Caco-2 (cell line): Measurements from ENCODE around the gene TAP2. TPM values are rescaled to one million over a fixed set of nuclear protein-coding genes. Genes with fewer than 3 reads are reported as not detected.

Experiments used
- BruUV-seq: library from RNA; stranded (reverse); fragments of 400-500 nt; replicated peaks from 2 replicates; lab custom pipeline; 2021; lab: Mats Ljungman, UMichigan
- CTCF ChIA-PET: fragments of 300-600 bp; sonication (Branson Sonifier 250); formaldehyde crosslinking; loops from one replicate; lab custom pipeline; 2022; ENCODE audit warnings: antibody characterized with exemption; lab: Charles Lee
- POLR2A ChIA-PET: fragments of 300-600 bp; sonication (Branson Sonifier 250); formaldehyde crosslinking; loops from one replicate; lab custom pipeline; 2022; ENCODE audit warnings: antibody characterized with exemption; lab: Charles Lee
- DNase-seq, 2 experiments: peaks; one replicate each; pipeline versions ENCODE4 v3.0.0 to v3.0.0-alpha.2; 2020 to 2022
- H3K27me3 ChIP-seq: replicated peaks from 2 replicates; pipeline ENCODE4 v1.6.0; 2011; ENCODE audit warnings: low read length; ENCODE audit not compliant: control insufficient read depth, insufficient read depth
- H3K36me3 ChIP-seq: 2 replicates; pipeline ENCODE4 v1.5.1; 2011; ENCODE audit warnings: low read length; ENCODE audit not compliant: control insufficient read depth, insufficient read depth
- H3K4me1 ChIP-seq: fragments of 250-450 bp; sonication (Bioruptor Pico); 2 replicates; pipeline ENCODE4 v1.5.1; 2020; ENCODE audit warnings: mild to moderate bottlenecking
- H3K4me3 ChIP-seq: 2 replicates; pipeline ENCODE4 v1.5.1; 2011; ENCODE audit warnings: low read depth, mild to moderate bottlenecking, control low read depth, low read length
- H3K9me3 ChIP-seq: fragments of 250-450 bp; sonication (Bioruptor Pico); 2 replicates; pipeline ENCODE4 v1.5.1; 2020; ENCODE audit warnings: mild to moderate bottlenecking, moderate library complexity
- H3K27ac Mint-ChIP-seq: one replicate; pipeline ENCODE4 v1.8.0; 2022; ENCODE audit warnings: mixed read lengths; ENCODE audit not compliant: unreplicated experiment
- H3K27me3 Mint-ChIP-seq: one replicate; pipeline ENCODE4 v1.8.0; 2022; ENCODE audit warnings: mixed read lengths; ENCODE audit not compliant: insufficient read depth, unreplicated experiment
- H3K36me3 Mint-ChIP-seq: one replicate; pipeline ENCODE4 v1.8.0; 2022; ENCODE audit warnings: mild to moderate bottlenecking, mixed read lengths; ENCODE audit not compliant: insufficient read depth, unreplicated experiment
- H3K4me1 Mint-ChIP-seq: one replicate; pipeline ENCODE4 v1.8.0; 2022; ENCODE audit warnings: low read depth, mixed read lengths; ENCODE audit not compliant: unreplicated experiment
- H3K4me3 Mint-ChIP-seq: one replicate; pipeline ENCODE4 v1.8.0; 2022; ENCODE audit warnings: mild to moderate bottlenecking, moderate library complexity, mixed read lengths; ENCODE audit not compliant: unreplicated experiment
- H3K9me3 Mint-ChIP-seq: one replicate; pipeline ENCODE4 v1.8.0; 2022; ENCODE audit warnings: mixed read lengths; ENCODE audit not compliant: unreplicated experiment
- intact Hi-C: fragments of 100-400 bp; cut with micrococcal nuclease; formaldehyde crosslinking; loops from one replicate; pipeline ENCODE4 v1.10.0; 2022; ENCODE audit not compliant: unreplicated experiment
- total RNA-seq: library from RNA; stranded (reverse); gene quantifications from 2 replicates; pipeline ENCODE4 v1.2.3, GENCODE V29; 2022
- TF ChIP-seq, protein P1 (sequence below), 2 experiments: fragments of 200-600 bp in 1 of 2; IDR thresholded peaks; 1 replicate in 1 of 2; 2 replicates in 1 of 2; pipeline versions ENCODE4 v1.5.1 to v1.8.0; 2011 to 2022; ENCODE audit warnings: antibody characterized with exemption in 1 of 2, control low read depth in 1 of 2, inconsistent platforms in 1 of 2, low read depth in 1 of 2, low read length in 1 of 2, mild to moderate bottlenecking in 1 of 2, moderate library complexity in 1 of 2; ENCODE audit not compliant: insufficient read depth in 1 of 2, severe bottlenecking in 1 of 2, unreplicated experiment in 1 of 2

TAP2 gene
- total RNA-seq, 1 experiment from 2014 or later, result 10.3 TPM

DNA sequence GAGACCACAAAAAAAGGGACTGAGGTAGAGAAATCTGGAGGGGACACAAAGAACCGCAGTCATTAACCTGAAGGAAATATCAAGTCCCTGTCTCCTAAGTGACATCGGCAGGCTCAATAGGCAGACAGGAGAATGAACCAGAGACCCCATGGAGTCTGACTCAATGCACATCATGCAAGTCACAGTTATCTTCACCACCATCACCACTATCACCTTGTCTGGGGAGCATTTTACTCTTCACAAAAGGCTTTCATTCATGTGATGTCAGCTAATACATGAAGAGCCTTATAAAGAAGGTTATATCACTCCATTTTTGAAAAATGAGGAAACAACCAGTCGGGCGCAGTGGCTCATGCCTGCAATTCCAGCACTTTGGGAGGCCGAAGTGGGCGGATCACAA is 10.6 kb upstream of the TAP2 start:
- intact Hi-C loops, result no loop called here
- Mint-ChIP-seq H3K27ac (no peak overlapping the region), H3K4me3 (no peak overlapping the region), H3K4me1 (peaks cover 9% of the 10 kb centered on the region), H3K9me3 (no peaks in the 10 kb centered on the region), H3K27me3 (peaks cover 16% of the 10 kb centered on the region), H3K36me3 (peaks cover 14% of the 10 kb centered on the region)
- Histone ChIP-seq H3K4me1 (no peaks in the 10 kb centered on the region; the same call in 1 of the 2 replicates), H3K4me3 (no peak overlapping the region), H3K27me3 (peaks cover 1% of the 10 kb centered on the region), H3K9me3 (no peaks in the 10 kb centered on the region), H3K36me3 (no peaks in the 10 kb centered on the region)
- no TSS peak for BruUV-seq
- POLR2A ChIA-PET, result no interaction called here
- TF ChIP-seq, protein P1, sequence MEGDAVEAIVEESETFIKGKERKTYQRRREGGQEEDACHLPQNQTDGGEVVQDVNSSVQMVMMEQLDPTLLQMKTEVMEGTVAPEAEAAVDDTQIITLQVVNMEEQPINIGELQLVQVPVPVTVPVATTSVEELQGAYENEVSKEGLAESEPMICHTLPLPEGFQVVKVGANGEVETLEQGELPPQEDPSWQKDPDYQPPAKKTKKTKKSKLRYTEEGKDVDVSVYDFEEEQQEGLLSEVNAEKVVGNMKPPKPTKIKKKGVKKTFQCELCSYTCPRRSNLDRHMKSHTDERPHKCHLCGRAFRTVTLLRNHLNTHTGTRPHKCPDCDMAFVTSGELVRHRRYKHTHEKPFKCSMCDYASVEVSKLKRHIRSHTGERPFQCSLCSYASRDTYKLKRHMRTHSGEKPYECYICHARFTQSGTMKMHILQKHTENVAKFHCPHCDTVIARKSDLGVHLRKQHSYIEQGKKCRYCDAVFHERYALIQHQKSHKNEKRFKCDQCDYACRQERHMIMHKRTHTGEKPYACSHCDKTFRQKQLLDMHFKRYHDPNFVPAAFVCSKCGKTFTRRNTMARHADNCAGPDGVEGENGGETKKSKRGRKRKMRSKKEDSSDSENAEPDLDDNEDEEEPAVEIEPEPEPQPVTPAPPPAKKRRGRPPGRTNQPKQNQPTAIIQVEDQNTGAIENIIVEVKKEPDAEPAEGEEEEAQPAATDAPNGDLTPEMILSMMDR (IDR thresholded peaks at IDR 0.05; ENCODE audit: insufficient read depth in 1 of 2, low read depth in 1 of 2, low read length in 1 of 2, severe bottlenecking in 1 of 2, unreplicated experiment in 1 of 2), result no peak
- no peak for DNase-seq
- CTCF ChIA-PET, result no interaction called here

DNA sequence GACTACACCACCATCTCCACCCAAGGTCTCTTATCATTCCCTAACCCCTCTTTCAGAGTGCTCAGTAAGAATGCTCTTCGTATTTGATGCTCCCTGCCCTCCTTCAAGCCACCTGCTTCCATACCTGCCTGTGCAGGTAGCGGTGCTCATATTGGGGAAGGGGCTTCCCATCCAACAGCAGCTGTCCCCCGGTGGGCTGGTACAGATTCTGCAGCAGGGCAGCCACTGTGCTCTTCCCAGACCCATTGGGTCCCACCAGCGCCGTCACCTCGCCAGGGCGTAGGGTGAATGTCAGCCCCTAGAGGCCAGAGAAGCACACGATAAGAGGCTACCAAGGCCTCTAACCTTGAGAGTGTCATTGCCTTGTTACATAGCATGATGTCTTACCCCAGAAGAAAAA is 9.3 kb upstream of the TAP2 start:
- Histone ChIP-seq H3K36me3 (no peaks in the 10 kb centered on the region), H3K27me3 (peaks cover 1% of the 10 kb centered on the region), H3K4me1 (no peaks in the 10 kb centered on the region; the same call in 1 of the 2 replicates), H3K4me3 (no peak overlapping the region), H3K9me3 (no peaks in the 10 kb centered on the region)
- Mint-ChIP-seq H3K36me3 (peaks cover 11% of the 10 kb centered on the region), H3K4me1 (peaks cover 5% of the 10 kb centered on the region), H3K27me3 (peaks cover 16% of the 10 kb centered on the region), H3K9me3 (no peaks in the 10 kb centered on the region), H3K4me3 (no peak overlapping the region), H3K27ac (no peak overlapping the region)
- TF ChIP-seq, protein P1 (IDR thresholded peaks at IDR 0.05; ENCODE audit: insufficient read depth in 1 of 2, low read depth in 1 of 2, low read length in 1 of 2, severe bottlenecking in 1 of 2, unreplicated experiment in 1 of 2), result no peak
- BruUV-seq, result no TSS peak
- intact Hi-C loops, result no loop called here
- ChIA-PET CTCF (no interaction called here), POLR2A (no interaction called here)
- no peak for DNase-seq

DNA sequence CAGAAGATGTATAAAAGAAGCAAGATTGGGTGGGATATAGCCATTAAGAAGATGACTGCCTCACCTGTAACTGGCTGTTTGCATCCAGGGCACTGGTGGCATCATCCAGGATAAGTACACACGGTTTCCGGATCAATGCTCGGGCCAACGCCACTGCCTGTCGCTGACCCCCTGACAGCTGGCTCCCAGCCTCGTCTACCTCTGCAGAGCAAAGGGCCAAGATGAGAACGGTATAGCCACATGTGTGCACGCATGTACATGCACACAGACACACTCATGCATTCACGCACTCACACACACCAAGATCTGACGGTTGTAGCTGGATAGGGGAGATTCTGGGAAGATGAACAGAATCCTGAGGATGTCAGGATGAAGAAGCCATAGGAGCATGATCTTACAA is 8.5 kb upstream of the TAP2 start:
- TF ChIP-seq, protein P1 (IDR thresholded peaks at IDR 0.05; ENCODE audit: insufficient read depth in 1 of 2, low read depth in 1 of 2, low read length in 1 of 2, severe bottlenecking in 1 of 2, unreplicated experiment in 1 of 2), result no peak
- intact Hi-C loops, result no loop called here
- Mint-ChIP-seq H3K4me3 (no peak overlapping the region), H3K36me3 (peaks cover 11% of the 10 kb centered on the region), H3K27me3 (peaks cover 16% of the 10 kb centered on the region), H3K27ac (no peak overlapping the region), H3K4me1 (peaks cover 5% of the 10 kb centered on the region), H3K9me3 (no peaks in the 10 kb centered on the region)
- Histone ChIP-seq H3K4me3 (no peak overlapping the region), H3K9me3 (no peaks in the 10 kb centered on the region), H3K36me3 (no peaks in the 10 kb centered on the region), H3K4me1 (no peaks in the 10 kb centered on the region; the same call in 1 of the 2 replicates), H3K27me3 (peaks cover 1% of the 10 kb centered on the region)
- no TSS peak for BruUV-seq
- ChIA-PET POLR2A (no interaction called here), CTCF (no interaction called here)
- no peak for DNase-seq
